HG02885 (cell line): Measurements from ENCODE around the gene NEU3.
A peak's percentile ranks its signal among the peaks of the same experiment; 100 is the strongest.
"Not testable (repeated sequence)": the region's sequence is repeated elsewhere in the genome, so short reads cannot be mapped to it uniquely, and the experiment has no call there.

Experiments
- ATAC-seq: cut with Tn5 transposase; IDR thresholded peaks from one replicate; pipeline ENCODE4 v1.9.1; 2021; ENCODE audit warnings: mild to moderate bottlenecking; ENCODE audit not compliant: unreplicated experiment, poor library complexity

Gene NEU3

GRCh38 chr11:74988541-74989259 lies at the start of gene NEU3:
Gene NEU3, plus strand, starts transcription at chr11:74988933. Its CDS starts 128 bp downstream, at chr11:74989061.
- peak; percentile 86 for ATAC-seq

- ATAC-seq: no peak
These were observed 47.2 kb upstream of the NEU3 start for GRCh38 chr11:74941492-74941891.

GRCh38 chr11:74942073-74942759 lies 46.5 kb upstream of the NEU3 start:
- no peak for ATAC-seq

- peak; percentile 5 for ATAC-seq
These were observed 40.2 kb upstream of the NEU3 start for GRCh38 chr11:74948546-74948897.

GRCh38 chr11:74948898-74949752 lies 39.6 kb upstream of the NEU3 start, which contains the start of the genes SPCS2 and XRRA1:
Gene SPCS2, plus strand, starts transcription at chr11:74949266. Its CDS starts 20 bp downstream, at chr11:74949286.
Gene XRRA1, minus strand, starts transcription at chr11:74949091. Its CDS starts 8,213 bp downstream, at chr11:74940878.
- ATAC-seq: peak; percentile 93

- ATAC-seq: no peak
These were observed 39.0 kb upstream of the NEU3 start for GRCh38 chr11:74949753-74950137.

- no peak for ATAC-seq
These were observed 38.3 kb upstream of the NEU3 start for GRCh38 chr11:74950374-74950969.

GRCh38 chr11:74951226-74951625 lies 37.5 kb upstream of the NEU3 start:
- ATAC-seq: no peak

GRCh38 chr11:74952752-74953151 lies 36.0 kb upstream of the NEU3 start:
- no peak for ATAC-seq

- ATAC-seq: no peak
These were observed 35.3 kb upstream of the NEU3 start for GRCh38 chr11:74953451-74953850.

- ATAC-seq: no peak
These were observed 34.5 kb upstream of the NEU3 start for GRCh38 chr11:74954199-74954598.

GRCh38 chr11:74956397-74957015 lies 32.2 kb upstream of the NEU3 start:
- no peak for ATAC-seq

- no peak for ATAC-seq
These were observed 30.6 kb upstream of the NEU3 start for GRCh38 chr11:74957937-74958629.

- ATAC-seq: not testable (repeated sequence)
These were observed 28.6 kb upstream of the NEU3 start for GRCh38 chr11:74960128-74960527.

- no peak for ATAC-seq
These were observed 22.1 kb upstream of the NEU3 start for GRCh38 chr11:74966651-74967050.

GRCh38 chr11:74970852-74971395 lies 17.8 kb upstream of the NEU3 start:
- ATAC-seq: no peak

- no peak for ATAC-seq
These were observed 17.3 kb upstream of the NEU3 start for GRCh38 chr11:74971424-74971823.

- ATAC-seq: no peak
These were observed 10.7 kb upstream of the NEU3 start for GRCh38 chr11:74978041-74978440.

GRCh38 chr11:74980634-74981033 lies 8.1 kb upstream of the NEU3 start:
- ATAC-seq: no peak
